HG03565 (cell line): ENCODE data around the gene TBC1D2B.

Experiments used
- ATAC-seq: cut with Tn5 transposase; IDR thresholded peaks from one replicate; pipeline ENCODE4 v1.9.1; 2021; ENCODE audit warnings: mild to moderate bottlenecking, moderate library complexity; ENCODE audit not compliant: unreplicated experiment

The TBC1D2B gene

GRCh38 chr15:78077053-78077870 is at the start of gene TBC1D2B:
TSS of gene TBC1D2B (minus strand) at chr15:78077711. CDS start at chr15:78077652, 59 bp downstream.
- peak; percentile 37 for ATAC-seq

DNA sequence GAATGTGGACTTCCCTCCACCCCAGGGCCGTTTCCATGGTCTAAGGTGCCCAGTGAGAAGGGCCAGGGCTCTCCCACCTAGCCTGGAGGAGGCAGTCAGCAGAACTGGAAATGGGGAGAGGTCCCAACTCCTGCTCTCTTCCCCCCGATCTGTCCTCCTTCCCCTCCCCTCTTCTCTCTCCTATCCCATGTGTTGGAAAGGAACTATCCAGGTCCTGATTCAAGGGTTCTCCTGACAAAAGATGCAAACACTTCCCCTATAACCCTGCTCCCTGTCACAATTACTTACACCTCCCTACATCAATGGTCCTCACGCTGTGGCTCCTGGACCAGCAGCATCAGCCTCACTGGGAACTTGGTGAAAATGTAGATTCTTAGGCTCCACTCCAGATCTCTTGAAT is 47.8 kb upstream of the TBC1D2B start:
- no peak for ATAC-seq

GRCh38 chr15:78120523-78120922 is 43.0 kb upstream of the TBC1D2B start:
- ATAC-seq, result no peak

DNA sequence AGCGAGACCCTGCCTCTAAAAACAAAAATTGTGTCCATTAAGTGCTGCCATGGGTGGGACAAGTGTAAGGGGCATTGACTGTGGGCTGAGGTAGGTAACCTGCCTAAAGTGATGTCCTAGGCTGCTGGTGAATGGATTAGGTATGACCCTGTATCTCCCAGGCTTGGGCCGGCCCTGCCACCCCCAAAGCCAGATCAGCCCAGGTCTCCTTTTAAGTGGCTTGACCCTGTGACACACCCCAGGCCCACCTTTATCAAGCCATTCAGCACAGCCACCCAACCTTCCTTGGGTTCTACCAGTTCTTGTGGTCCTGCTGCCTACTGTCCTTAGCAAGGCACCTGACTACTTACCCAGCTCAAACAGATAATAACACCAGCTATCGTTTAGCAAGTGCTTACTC is 35.0 kb upstream of the TBC1D2B start:
- no peak for ATAC-seq

DNA sequence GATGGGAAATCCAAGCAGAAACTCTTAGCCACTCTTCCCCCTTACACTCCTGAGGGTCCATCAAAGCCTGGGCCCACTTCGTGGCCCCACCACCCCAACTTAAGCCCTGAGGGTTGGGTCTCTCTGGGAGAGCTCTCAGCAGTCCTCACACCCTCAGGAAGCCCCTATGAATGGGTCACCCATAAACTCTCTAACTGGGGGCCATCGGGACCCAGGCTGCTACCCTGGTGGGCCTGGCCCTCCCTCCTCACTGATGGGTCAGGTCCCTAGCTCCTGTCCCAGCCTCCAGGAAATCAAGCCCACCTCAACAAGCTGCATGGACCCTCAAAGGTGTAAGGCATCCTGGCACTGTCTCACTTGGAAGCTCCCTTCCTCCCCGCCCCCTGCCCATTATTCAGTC is 34.3 kb upstream of the TBC1D2B start:
- ATAC-seq, result no peak

DNA sequence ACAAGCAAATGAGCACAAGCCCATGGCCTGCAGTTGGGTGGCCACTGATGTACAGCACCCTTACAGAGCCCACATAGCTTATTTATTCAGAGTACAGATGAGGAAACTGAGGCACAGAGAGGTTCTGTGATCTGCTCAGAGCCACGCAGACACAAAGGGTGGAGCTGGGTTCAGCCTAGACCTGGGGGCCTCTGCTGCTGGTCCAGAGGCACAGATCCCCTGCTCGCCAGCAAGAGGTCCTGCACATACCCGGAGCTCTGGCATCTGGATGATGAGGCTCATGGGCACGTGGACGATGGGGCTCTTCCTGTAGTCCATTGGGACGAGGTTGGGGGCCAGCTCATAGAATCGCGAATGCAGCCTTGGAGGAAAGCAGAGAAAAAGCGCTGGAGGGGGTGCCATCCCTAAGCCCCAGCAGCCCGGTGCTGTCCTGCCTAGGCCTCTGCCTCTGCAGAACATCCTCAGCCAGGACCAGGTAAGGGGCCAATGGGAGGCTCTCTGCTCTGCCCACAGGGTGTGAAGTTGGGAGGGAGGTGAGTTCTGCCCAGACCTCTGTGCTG is 33.5 kb upstream of the TBC1D2B start:
- no peak for ATAC-seq

DNA sequence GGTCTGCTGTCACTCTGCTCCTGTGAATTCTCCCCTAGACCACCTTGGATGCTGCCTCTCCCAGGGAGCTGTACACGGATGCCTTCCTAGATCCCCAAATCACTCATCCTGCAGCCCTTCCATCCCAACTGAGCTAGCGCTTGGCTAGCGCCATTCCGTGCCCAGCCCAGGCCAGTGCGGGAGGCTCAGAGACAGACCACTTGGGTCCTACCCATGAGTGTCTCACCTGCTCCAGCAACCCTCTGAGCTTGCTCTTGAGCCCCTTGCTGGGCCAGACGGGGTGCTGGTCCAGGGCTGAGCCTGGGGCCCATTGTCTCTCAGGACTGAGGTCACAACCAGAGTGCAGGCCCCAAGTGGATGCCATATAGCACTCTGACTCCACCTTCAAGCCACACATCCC is 32.6 kb upstream of the TBC1D2B start:
- ATAC-seq, result no peak

- no peak for ATAC-seq
Measured at GRCh38 chr15:78109156-78109555, 31.6 kb upstream of the TBC1D2B start.

DNA sequence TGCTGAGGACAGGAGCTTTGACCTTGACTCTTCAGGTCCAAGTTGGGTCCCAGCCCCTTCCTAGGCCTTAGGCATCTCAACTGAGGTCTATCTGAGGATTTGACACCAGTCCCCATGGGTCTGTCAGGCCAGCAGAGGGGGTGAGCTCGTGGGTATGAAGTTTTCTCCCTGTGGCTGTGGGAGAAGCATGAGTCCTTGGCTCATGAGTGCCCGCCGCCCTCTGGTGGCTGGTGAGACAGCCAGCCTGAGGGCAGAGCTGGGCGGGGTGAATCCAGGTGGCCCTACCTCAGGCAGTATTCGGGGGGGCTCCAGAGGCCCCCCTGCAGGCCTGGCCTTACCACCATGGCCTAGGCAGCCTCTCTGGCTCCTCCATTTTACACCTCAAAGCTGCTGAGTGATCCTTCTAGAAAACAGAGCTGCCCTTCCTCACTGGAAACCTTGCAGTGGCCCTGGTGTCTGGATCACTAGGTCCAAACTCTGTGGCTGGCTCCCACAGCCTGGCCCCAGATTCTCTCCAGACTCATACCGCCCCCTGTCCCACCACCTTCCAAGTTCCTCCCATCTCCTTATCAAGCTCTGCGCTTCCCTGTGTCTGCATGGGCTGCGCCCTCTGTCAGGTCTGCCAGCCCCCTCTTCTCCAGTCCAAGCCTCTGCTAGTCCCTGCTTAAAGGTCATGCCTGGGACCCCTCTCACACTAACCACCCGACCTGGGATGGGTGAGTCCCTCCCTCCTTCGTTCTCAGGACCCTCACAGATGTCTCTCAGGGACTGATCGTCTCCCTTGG is 31.0 kb upstream of the TBC1D2B start:
- no peak for ATAC-seq

DNA sequence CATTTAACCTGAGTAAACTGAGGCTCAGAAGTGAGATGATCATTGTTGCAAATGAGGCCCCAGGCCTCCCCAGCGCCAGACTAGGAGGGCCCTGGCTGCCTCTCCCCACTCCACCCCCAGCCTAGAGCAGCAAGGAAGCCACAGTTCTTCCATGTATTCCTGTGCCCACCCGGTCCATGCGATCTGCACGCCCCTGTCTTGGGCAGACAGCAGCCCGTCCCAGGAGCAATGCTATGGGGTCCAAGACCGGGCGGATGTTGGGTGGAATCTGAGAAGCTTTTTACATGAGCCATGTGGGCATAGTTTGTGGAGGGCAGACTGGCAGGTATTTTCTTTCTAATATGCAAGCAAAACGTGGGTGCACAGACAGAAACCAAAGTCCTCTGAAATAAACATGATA is 30.0 kb upstream of the TBC1D2B start:
- no peak for ATAC-seq

DNA sequence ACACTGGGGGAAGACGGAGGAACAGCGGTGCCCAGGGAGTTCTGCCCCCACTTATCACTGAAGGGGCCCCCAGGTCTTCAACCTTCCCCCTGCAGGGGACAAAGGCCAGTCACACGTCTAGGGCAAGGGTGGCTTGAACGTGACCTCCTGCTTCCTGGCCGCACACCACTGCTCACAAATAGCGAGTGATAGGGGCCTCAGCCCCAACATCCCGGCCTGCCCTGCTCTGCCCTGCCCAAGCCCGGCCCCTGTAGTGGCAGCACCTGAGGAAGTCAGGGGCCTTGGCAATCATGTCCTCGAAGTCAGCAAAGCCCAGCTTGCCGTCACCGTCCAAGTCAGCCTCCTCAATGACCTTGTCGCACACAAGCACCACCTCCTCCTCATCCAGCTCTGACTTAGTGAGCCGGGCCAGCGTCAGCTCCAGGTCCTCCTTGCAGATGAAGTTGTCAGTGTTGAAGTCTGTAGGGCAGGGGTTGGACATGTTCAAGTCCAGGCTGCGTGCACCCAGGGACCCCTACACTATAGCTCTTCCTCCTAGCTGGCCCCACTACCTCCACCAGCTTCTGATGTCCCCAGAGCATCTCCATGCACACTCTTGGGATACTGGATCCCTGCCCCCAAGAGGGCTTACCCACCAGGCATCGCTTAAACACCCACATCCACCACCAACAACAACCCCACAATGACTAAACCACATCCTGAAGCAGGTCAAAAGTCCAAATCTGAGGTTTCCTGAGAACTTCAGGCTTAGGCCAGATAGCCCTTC is 28.1 kb upstream of the TBC1D2B start:
- ATAC-seq, result no peak

DNA sequence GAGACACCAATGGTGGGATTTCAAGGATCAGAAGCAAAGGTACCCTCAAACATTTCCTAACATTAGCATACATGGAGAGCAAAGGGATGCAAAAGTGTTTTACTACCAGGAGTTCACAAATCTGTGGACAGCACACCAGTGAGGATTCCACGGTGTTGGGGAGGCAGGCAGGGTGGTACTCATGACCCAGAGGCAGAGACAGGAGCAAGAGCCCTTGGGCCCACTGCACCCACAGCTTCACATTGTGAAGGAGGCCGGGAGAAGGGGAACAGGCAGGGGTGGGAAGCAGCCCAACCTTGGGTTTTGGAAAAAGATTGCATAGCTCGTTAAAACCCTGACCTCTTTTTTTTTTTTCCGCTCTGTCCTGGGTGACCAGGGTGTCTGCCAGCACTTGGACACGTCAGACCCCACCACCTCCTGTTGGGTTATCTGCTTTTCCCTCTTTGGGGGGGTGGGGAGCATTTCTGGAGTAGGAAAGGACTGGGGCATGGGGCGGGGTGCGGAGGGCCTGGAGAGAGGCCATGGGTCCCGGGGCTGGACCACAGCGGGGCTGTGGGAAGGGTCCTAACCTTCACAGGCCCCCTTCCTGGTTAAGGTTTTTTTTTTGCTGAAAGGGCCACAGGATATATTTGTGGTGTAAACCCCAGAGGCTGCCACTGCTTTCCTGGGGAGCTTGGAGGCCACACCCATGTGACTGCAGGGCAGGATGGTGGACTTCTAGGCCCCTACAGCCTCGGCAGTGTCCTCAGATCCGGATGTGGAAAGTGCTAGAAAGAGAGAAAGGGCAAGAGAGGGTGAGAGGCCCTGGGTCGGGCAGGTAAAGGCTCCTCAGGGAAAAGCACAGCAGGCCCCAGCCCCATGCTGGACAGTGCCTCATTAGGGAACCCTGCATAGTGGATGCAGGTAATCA is 27.3 kb upstream of the TBC1D2B start:
- no peak for ATAC-seq

- no peak for ATAC-seq
Measured at GRCh38 chr15:78104119-78104479, 26.6 kb upstream of the TBC1D2B start.

GRCh38 chr15:78103406-78104118 is 26.1 kb upstream of the TBC1D2B start:
- peak; percentile 74 for ATAC-seq

DNA sequence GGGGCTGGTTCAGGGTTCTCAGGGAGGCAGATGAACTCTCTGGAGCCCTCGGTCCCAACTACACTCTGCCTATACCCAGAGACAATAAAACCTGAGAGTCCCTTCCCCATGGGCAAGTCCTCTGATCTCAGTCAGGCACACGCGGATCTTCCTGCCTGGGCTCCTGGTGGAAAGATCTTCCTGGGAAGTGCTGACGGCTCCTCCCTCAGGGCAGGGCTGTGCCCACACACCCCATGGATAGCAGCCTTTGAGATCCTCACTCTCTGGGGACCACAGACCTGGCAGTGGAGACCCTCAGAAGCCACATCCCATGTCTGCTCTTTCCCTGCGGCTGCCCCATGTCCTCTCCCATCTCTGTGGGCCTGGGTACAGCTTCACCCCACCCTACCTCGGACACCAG is 25.2 kb upstream of the TBC1D2B start:
- no peak for ATAC-seq

GRCh38 chr15:78102211-78102610 is 24.7 kb upstream of the TBC1D2B start:
- no peak for ATAC-seq

DNA sequence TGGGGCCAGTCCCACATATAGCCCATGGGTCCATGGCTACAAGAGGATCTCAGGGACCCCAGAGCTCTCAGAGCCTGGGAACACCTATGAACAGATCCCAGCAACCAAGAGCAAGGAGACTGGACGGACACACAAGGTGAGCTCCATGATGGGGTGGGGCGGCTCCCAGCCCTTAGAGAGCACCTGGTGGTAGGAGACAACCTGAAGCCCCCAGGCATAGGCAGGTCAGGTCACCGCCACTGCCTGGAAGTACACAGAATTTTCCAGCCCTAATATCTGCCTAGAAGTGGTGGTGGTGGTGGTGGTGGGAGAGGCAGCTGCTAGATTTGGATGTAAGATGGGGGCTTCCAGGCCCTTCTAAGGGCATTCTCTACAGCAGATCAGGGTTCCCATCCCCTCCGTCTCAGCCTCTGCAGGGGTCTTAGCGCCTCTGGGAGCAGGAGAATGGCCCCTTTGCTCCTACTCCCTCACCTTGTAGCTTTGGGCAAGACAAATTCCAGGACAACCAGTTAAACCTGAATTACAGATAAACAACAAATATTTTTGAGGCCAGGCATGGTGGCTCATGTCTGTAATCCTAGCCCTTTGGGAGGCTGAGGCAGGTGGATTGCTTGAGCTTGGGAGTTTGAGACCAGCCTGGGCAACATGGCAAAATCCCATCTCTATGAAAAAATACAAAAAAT is 24.1 kb upstream of the TBC1D2B start:
- ATAC-seq, result no peak

DNA sequence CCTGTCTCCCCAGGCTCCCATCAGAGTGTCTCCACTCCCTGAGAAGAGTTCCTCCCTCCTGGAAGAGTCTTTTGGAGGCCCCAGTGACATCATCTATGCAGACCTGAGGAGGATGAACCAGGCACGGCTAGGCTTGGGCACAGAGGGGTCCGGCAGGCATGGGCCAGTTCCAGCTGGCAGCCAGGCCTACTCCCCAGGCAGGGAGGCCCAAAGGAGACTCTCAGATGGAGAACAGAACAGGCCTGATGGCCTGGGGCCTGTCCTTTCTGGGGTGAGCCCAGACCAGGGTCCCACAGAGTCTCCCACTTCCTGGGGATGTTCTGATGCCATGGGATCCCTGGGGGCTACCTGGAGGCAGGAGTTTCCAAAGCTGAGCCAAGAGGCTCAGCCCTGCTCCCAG is 23.4 kb upstream of the TBC1D2B start:
- ATAC-seq, result no peak

- no peak for ATAC-seq
Measured at GRCh38 chr15:78098131-78098755, 20.7 kb upstream of the TBC1D2B start.
